GM12878 (cell line): Measurements from ENCODE around the gene SHISA6. TPM values are rescaled to one million over a fixed set of nuclear protein-coding genes. Genes with fewer than 3 reads are reported as not detected.

Source experiments
- CHD1 ChIP-seq: IDR thresholded peaks from 2 replicates; pipeline ENCODE4 v1.6.1; 2012; ENCODE audit warnings: low read depth, low read length, improper control_type of control experiment
- EGR1 ChIP-seq, 2 experiments: IDR thresholded peaks; 1 replicate in 1 of 2; 2 replicates in 1 of 2; pipeline ENCODE4 v1.6.1; 2011 to 2012; ENCODE audit warnings: low read depth in 2 of 2, low read length in 2 of 2, borderline replicate concordance in 1 of 2, mild to moderate bottlenecking in 1 of 2, moderate library complexity in 1 of 2
- FOXK2 ChIP-seq: fragments of 450-650 bp; IDR thresholded peaks from 2 replicates; pipeline ENCODE4 v1.6.1; 2017; ENCODE audit warnings: mild to moderate bottlenecking, moderate library complexity
- NFYB ChIP-seq: IDR thresholded peaks from 2 replicates; pipeline ENCODE4 v1.6.1; 2011; ENCODE audit warnings: low read depth, mild to moderate bottlenecking, low read length, improper control_type of control experiment, moderate library complexity; ENCODE audit not compliant: insufficient read depth
- PML ChIP-seq: IDR thresholded peaks from 2 replicates; pipeline ENCODE4 v1.6.1; 2012; ENCODE audit warnings: low read length, inconsistent platforms
- RCOR1 ChIP-seq: conservative IDR thresholded peaks from 2 replicates; pipeline ENCODE4 v1.6.1; 2012; ENCODE audit warnings: low read depth, low read length, improper control_type of control experiment
- TAF1 ChIP-seq: IDR thresholded peaks from 2 replicates; pipeline ENCODE4 v1.6.1; 2011; ENCODE audit warnings: mild to moderate bottlenecking, low read depth, low read length, borderline replicate concordance
- TCF12 ChIP-seq: IDR thresholded peaks from 2 replicates; pipeline ENCODE4 v1.6.1; 2011; ENCODE audit warnings: low read depth, mild to moderate bottlenecking, low read length
- WRNIP1 ChIP-seq: IDR thresholded peaks from 2 replicates; pipeline ENCODE4 v1.6.1; 2011; ENCODE audit warnings: low read depth, low read length, improper control_type of control experiment, borderline replicate concordance
- ZNF274 ChIP-seq: IDR thresholded peaks from one replicate; pipeline ENCODE4 v1.8.0; 2011; ENCODE audit not compliant: insufficient read length, insufficient read depth
- polyA plus RNA-seq, 11 experiments: library from polyadenylated mRNA; depleted of rRNA in 4 of 11; unstranded in 6 of 11; stranded (reverse) in 5 of 11; fragments of >200 nt; fragmentation: Nextera tagmentation in 4 of 11; fragmentation: Illumina TruSeq in 1 of 11; extraction: Ambion mirVana in 4 of 11; extraction: Trizol in 1 of 11; gene quantifications; 1 replicate in 1 of 11; 2 replicates in 10 of 11; pipeline versions ENCODE4 v1.2.1 to v1.2.3, GENCODE V29; 2011 to 2016; ENCODE audit warnings: inconsistent platforms in 2 of 11, missing spikeins in 2 of 11, low read depth in 1 of 11
- total RNA-seq, 4 experiments: library from RNA; depleted of rRNA in 3 of 4; stranded (reverse); fragments of >200 nt in 3 of 4; fragmentation: Illumina TruSeq in 1 of 4; extraction: Trizol in 1 of 4; gene quantifications; 2 replicates each; pipeline versions ENCODE4 v1.2.1 to v1.2.3, GENCODE V29; 2013 to 2021
- TF ChIP-seq, protein P1 (sequence below): fragments of 450-650 bp; IDR thresholded peaks from 2 replicates; pipeline ENCODE4 v1.6.1; 2016; ENCODE audit warnings: mild to moderate bottlenecking, moderate library complexity, borderline replicate concordance
- TF ChIP-seq, protein P2 (sequence below), 3 experiments: IDR thresholded peaks in 2 of 3; conservative IDR thresholded peaks in 1 of 3; 2 replicates each; pipeline ENCODE4 v1.5.1; 2011; ENCODE audit warnings: low read depth in 3 of 3, low read length in 3 of 3, mild to moderate bottlenecking in 3 of 3, control low read depth in 2 of 3, moderate library complexity in 2 of 3, inconsistent platforms in 1 of 3, mixed read lengths in 1 of 3; ENCODE audit not compliant: control insufficient read depth in 2 of 3, insufficient read depth in 1 of 3; ENCODE audit errors: extremely low read depth in 1 of 3
- TF ChIP-seq, protein P3 (sequence below): fragments of 450-650 bp; IDR thresholded peaks from 2 replicates; pipeline ENCODE4 v1.6.1; 2017; ENCODE audit warnings: mild to moderate bottlenecking, low read depth, inconsistent platforms; ENCODE audit not compliant: poor library complexity, severe bottlenecking
- TF ChIP-seq, protein P4 (sequence below): fragments of 450-650 bp; IDR thresholded peaks from 2 replicates; pipeline ENCODE4 v1.6.1; 2017; ENCODE audit warnings: mild to moderate bottlenecking, moderate library complexity

Gene SHISA6
- total and polyA plus RNA-seq, 10 of the 15 experiments (the other 5 are each of a cell fraction or from before 2014, with no cell fraction given): not detected

GRCh38 chr17:11580677-11581076 is 339.7 kb downstream of the SHISA6 start (continued):
- TF ChIP-seq, protein P1, sequence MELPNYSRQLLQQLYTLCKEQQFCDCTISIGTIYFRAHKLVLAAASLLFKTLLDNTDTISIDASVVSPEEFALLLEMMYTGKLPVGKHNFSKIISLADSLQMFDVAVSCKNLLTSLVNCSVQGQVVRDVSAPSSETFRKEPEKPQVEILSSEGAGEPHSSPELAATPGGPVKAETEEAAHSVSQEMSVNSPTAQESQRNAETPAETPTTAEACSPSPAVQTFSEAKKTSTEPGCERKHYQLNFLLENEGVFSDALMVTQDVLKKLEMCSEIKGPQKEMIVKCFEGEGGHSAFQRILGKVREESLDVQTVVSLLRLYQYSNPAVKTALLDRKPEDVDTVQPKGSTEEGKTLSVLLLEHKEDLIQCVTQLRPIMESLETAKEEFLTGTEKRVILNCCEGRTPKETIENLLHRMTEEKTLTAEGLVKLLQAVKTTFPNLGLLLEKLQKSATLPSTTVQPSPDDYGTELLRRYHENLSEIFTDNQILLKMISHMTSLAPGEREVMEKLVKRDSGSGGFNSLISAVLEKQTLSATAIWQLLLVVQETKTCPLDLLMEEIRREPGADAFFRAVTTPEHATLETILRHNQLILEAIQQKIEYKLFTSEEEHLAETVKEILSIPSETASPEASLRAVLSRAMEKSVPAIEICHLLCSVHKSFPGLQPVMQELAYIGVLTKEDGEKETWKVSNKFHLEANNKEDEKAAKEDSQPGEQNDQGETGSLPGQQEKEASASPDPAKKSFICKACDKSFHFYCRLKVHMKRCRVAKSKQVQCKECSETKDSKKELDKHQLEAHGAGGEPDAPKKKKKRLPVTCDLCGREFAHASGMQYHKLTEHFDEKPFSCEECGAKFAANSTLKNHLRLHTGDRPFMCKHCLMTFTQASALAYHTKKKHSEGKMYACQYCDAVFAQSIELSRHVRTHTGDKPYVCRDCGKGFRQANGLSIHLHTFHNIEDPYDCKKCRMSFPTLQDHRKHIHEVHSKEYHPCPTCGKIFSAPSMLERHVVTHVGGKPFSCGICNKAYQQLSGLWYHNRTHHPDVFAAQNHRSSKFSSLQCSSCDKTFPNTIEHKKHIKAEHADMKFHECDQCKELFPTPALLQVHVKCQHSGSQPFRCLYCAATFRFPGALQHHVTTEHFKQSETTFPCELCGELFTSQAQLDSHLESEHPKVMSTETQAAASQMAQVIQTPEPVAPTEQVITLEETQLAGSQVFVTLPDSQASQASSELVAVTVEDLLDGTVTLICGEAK: no peak
- no peak for TF ChIP-seq FOXK2
- TF ChIP-seq, protein P2, sequence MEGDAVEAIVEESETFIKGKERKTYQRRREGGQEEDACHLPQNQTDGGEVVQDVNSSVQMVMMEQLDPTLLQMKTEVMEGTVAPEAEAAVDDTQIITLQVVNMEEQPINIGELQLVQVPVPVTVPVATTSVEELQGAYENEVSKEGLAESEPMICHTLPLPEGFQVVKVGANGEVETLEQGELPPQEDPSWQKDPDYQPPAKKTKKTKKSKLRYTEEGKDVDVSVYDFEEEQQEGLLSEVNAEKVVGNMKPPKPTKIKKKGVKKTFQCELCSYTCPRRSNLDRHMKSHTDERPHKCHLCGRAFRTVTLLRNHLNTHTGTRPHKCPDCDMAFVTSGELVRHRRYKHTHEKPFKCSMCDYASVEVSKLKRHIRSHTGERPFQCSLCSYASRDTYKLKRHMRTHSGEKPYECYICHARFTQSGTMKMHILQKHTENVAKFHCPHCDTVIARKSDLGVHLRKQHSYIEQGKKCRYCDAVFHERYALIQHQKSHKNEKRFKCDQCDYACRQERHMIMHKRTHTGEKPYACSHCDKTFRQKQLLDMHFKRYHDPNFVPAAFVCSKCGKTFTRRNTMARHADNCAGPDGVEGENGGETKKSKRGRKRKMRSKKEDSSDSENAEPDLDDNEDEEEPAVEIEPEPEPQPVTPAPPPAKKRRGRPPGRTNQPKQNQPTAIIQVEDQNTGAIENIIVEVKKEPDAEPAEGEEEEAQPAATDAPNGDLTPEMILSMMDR (IDR thresholded peaks at IDR 0.05 in 2 of 3, conservative IDR thresholded peaks at IDR 0.05 in 1 of 3; ENCODE audit: control insufficient read depth in 2 of 3, extremely low read depth in 1 of 3, insufficient read depth in 1 of 3, low read depth in 3 of 3, low read length in 3 of 3): no peak
- TF ChIP-seq WRNIP1: no peak
- TF ChIP-seq, protein P3, sequence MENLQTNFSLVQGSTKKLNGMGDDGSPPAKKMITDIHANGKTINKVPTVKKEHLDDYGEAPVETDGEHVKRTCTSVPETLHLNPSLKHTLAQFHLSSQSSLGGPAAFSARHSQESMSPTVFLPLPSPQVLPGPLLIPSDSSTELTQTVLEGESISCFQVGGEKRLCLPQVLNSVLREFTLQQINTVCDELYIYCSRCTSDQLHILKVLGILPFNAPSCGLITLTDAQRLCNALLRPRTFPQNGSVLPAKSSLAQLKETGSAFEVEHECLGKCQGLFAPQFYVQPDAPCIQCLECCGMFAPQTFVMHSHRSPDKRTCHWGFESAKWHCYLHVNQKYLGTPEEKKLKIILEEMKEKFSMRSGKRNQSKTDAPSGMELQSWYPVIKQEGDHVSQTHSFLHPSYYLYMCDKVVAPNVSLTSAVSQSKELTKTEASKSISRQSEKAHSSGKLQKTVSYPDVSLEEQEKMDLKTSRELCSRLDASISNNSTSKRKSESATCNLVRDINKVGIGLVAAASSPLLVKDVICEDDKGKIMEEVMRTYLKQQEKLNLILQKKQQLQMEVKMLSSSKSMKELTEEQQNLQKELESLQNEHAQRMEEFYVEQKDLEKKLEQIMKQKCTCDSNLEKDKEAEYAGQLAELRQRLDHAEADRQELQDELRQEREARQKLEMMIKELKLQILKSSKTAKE: no peak
- TF ChIP-seq, protein P4, sequence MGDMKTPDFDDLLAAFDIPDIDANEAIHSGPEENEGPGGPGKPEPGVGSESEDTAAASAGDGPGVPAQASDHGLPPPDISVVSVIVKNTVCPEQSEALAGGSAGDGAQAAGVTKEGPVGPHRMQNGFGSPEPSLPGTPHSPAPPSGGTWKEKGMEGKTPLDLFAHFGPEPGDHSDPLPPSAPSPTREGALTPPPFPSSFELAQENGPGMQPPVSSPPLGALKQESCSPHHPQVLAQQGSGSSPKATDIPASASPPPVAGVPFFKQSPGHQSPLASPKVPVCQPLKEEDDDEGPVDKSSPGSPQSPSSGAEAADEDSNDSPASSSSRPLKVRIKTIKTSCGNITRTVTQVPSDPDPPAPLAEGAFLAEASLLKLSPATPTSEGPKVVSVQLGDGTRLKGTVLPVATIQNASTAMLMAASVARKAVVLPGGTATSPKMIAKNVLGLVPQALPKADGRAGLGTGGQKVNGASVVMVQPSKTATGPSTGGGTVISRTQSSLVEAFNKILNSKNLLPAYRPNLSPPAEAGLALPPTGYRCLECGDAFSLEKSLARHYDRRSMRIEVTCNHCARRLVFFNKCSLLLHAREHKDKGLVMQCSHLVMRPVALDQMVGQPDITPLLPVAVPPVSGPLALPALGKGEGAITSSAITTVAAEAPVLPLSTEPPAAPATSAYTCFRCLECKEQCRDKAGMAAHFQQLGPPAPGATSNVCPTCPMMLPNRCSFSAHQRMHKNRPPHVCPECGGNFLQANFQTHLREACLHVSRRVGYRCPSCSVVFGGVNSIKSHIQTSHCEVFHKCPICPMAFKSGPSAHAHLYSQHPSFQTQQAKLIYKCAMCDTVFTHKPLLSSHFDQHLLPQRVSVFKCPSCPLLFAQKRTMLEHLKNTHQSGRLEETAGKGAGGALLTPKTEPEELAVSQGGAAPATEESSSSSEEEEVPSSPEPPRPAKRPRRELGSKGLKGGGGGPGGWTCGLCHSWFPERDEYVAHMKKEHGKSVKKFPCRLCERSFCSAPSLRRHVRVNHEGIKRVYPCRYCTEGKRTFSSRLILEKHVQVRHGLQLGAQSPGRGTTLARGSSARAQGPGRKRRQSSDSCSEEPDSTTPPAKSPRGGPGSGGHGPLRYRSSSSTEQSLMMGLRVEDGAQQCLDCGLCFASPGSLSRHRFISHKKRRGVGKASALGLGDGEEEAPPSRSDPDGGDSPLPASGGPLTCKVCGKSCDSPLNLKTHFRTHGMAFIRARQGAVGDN: no peak
- no peak for TF ChIP-seq TCF12
- TF ChIP-seq TAF1: no peak
- no peak for TF ChIP-seq CHD1
- TF ChIP-seq EGR1 (IDR thresholded peaks at IDR 0.05; ENCODE audit: borderline replicate concordance in 1 of 2, low read depth in 2 of 2, low read length in 2 of 2): no peak
- TF ChIP-seq ZNF274: no peak
- TF ChIP-seq PML: no peak
- TF ChIP-seq RCOR1: no peak
- no peak for TF ChIP-seq NFYB
